ENCODE data around the gene NAA10. TPM values are rescaled to one million over a fixed set of nuclear protein-coding genes. Genes with fewer than 3 reads are reported as not detected.

NAA10 gene
- total RNA-seq, 4 donors from 2014 or later = 29.9 to 57.2 (median 47.4) TPM

- DNase-seq = no peak
- Histone ChIP-seq H3K9me3 (no peaks in the 10 kb centered on the region), H3K27ac (no peak overlapping the region), H3K36me3 (no peaks in the 10 kb centered on the region), H3K27me3 (no peaks in the 10 kb centered on the region), H3K4me1 (peaks cover 0 to 3% (median under 1%) of the 10 kb centered on the region in 4 donors), H3K4me3 (no peak overlapping the region)
- WGBS, 2 donors (ENCODE audit: low coverage in 1 of 2) = 83% methylated on average over 37 of the region's 37 CpGs; no CpG with 5 or more reads in 1 of the 2 donors
- intact Hi-C loops (cut with DNase I; ENCODE audit: low total_unique reads) (no loop called here), in situ Hi-C loops (cut with MboI; ENCODE audit: low pct_ligation_motif_present in 1 of 4, low pct_unique_long_range_greater_than_20kb in 1 of 4, low sequenced_read_pairs in 3 of 4) (loop anchor here in 1 of 4 donors (25.0 kb wide), 1 partner anchor 97 kb away; no protein-coding TSS in a partner anchor)
- TF ChIP-seq EP300 (IDR thresholded peaks at IDR 0.05; ENCODE audit: low read depth) (no peak), POLR2A (IDR thresholded peaks at IDR 0.05) (no peak), POLR2AphosphoS5 (IDR thresholded peaks at IDR 0.05) (no peak), CTCF (IDR thresholded peaks at IDR 0.05) (no peak)
Measured at GRCh38 chrX:153909024-153909979, 25.5 kb downstream of the NAA10 start.

GRCh38 chrX:153908219-153908860, 26.5 kb downstream of the NAA10 start:
- Histone ChIP-seq H3K27me3 (no peaks in the 10 kb centered on the region), H3K9me3 (no peaks in the 10 kb centered on the region), H3K27ac (no peak overlapping the region), H3K4me3 (no peak overlapping the region), H3K4me1 (peaks cover 0 to 12% (median 2%) of the 10 kb centered on the region in 4 donors), H3K36me3 (no peaks in the 10 kb centered on the region)
- no peak for DNase-seq
- WGBS, 2 donors (ENCODE audit: low coverage in 1 of 2) = 92% methylated on average over 23 of the region's 23 CpGs; no CpG with 5 or more reads in 1 of the 2 donors
- intact Hi-C loops (cut with DNase I; ENCODE audit: low total_unique reads) = no loop called here
- no peak for TF ChIP-seq POLR2AphosphoS5 (IDR thresholded peaks at IDR 0.05)
- no peak for TF ChIP-seq CTCF (IDR thresholded peaks at IDR 0.05)
- TF ChIP-seq EP300 (IDR thresholded peaks at IDR 0.05; ENCODE audit: low read depth) = no peak
- no peak for TF ChIP-seq POLR2A (IDR thresholded peaks at IDR 0.05)
- in situ Hi-C loops (cut with MboI; ENCODE audit: low pct_ligation_motif_present in 1 of 4, low pct_unique_long_range_greater_than_20kb in 1 of 4, low sequenced_read_pairs in 3 of 4) = loop anchor here in 1 of 4 donors (25.0 kb wide), 1 partner anchor 96 kb away; no protein-coding TSS in a partner anchor

- no peaks in the 10 kb centered on the region for H3K27me3 ChIP-seq
- in situ Hi-C loops (cut with MboI; ENCODE audit: low pct_ligation_motif_present in 1 of 4, low pct_unique_long_range_greater_than_20kb in 1 of 4, low sequenced_read_pairs in 3 of 4) (loop anchor here in 1 of 4 donors (25.0 kb wide), 1 partner anchor 95 kb away; no protein-coding TSS in a partner anchor), intact Hi-C loops (cut with DNase I; ENCODE audit: low total_unique reads) (no loop called here)
- no peaks in the 10 kb centered on the region for H3K36me3 ChIP-seq
- 82% methylated on average over 10 of the region's 12 CpGs; no CpG with 5 or more reads in 1 of the 2 donors for WGBS, 2 donors (ENCODE audit: low coverage in 1 of 2)
- H3K4me1 ChIP-seq = peaks cover 0 to 12% (median 2%) of the 10 kb centered on the region in 4 donors
- DNase-seq = no peak
- H3K27ac ChIP-seq = no peak overlapping the region
- no peak overlapping the region for H3K4me3 ChIP-seq
- no peaks in the 10 kb centered on the region for H3K9me3 ChIP-seq
- no peak for TF ChIP-seq CTCF (IDR thresholded peaks at IDR 0.05)
- no peak for TF ChIP-seq POLR2A (IDR thresholded peaks at IDR 0.05)
- TF ChIP-seq EP300 (IDR thresholded peaks at IDR 0.05; ENCODE audit: low read depth) = no peak
- no peak for TF ChIP-seq POLR2AphosphoS5 (IDR thresholded peaks at IDR 0.05)
Measured at GRCh38 chrX:153907456-153907855, 27.4 kb downstream of the NAA10 start.
